Neuronal stem cell (in vitro differentiated cells): ENCODE results near the gene RNF7.
A peak's percentile ranks its signal among the peaks of the same experiment; 100 is the strongest.

ENCODE experiments used
- DNase-seq: peaks from one replicate; pipeline ENCODE4 v3.0.0-alpha.2; 2013; ENCODE audit warnings: low spot score
- H2AFZ ChIP-seq: one replicate; pipeline ENCODE4 v1.6.1; 2013; ENCODE audit warnings: mild to moderate bottlenecking, low read length, inconsistent platforms
- H2AK5ac ChIP-seq: 2 replicates; pipeline ENCODE4 v1.6.1; 2013; ENCODE audit warnings: low read depth, mild to moderate bottlenecking, inconsistent platforms, low read length, moderate library complexity, mixed read lengths
- H2BK120ac ChIP-seq: 2 replicates; pipeline ENCODE4 v1.6.1; 2013; ENCODE audit warnings: low read depth, mild to moderate bottlenecking, inconsistent platforms, low read length, moderate library complexity, mixed read lengths
- H2BK12ac ChIP-seq: one replicate; pipeline ENCODE4 v1.6.1; 2013; ENCODE audit warnings: low read length, inconsistent platforms
- H2BK15ac ChIP-seq: 2 replicates; pipeline ENCODE4 v1.6.1; 2013; ENCODE audit warnings: mild to moderate bottlenecking, low read length, inconsistent platforms, mixed read lengths
- H2BK5ac ChIP-seq: one replicate; pipeline ENCODE4 v1.6.1; 2013; ENCODE audit warnings: inconsistent platforms, mild to moderate bottlenecking, low read length, moderate library complexity
- H3K14ac ChIP-seq: one replicate; pipeline ENCODE4 v1.6.1; 2013; ENCODE audit warnings: low read length, inconsistent platforms
- H3K18ac ChIP-seq: 2 replicates; pipeline ENCODE4 v1.6.1; 2013; ENCODE audit warnings: low read length, inconsistent platforms
- H3K23ac ChIP-seq: 2 replicates; pipeline ENCODE4 v1.6.1; 2013; ENCODE audit warnings: low read depth, mild to moderate bottlenecking, mixed read lengths, low read length, inconsistent platforms; ENCODE audit not compliant: poor library complexity
- H3K27ac ChIP-seq: replicated peaks from 3 replicates; pipeline ENCODE4 v1.5.1; 2013; ENCODE audit warnings: low read length, inconsistent platforms
- H3K27me3 ChIP-seq, 3 experiments: 2 replicates each; pipeline ENCODE4 v1.6.1; 2013; ENCODE audit warnings: low read length in 3 of 3, mild to moderate bottlenecking in 2 of 3, inconsistent platforms in 1 of 3, low read depth in 1 of 3, mixed read lengths in 1 of 3, moderate library complexity in 1 of 3; ENCODE audit not compliant: control insufficient read depth in 3 of 3, insufficient read depth in 3 of 3
- H3K36me3 ChIP-seq, 2 donors: replicated peaks in 1 of 2; 2 replicates each; pipeline ENCODE4 v1.6.1; 2013; ENCODE audit warnings: low read length in 2 of 2; ENCODE audit not compliant: control insufficient read depth in 2 of 2, insufficient read depth in 2 of 2
- H3K4ac ChIP-seq: 2 replicates; pipeline ENCODE4 v1.6.1; 2013; ENCODE audit warnings: inconsistent platforms, mild to moderate bottlenecking, low read length, moderate library complexity
- H3K4me1 ChIP-seq, 2 donors: 1 replicate in 1 of 2; 2 replicates in 1 of 2; pipeline ENCODE4 v1.6.1; 2013; ENCODE audit warnings: low read length in 2 of 2, low read depth in 1 of 2; ENCODE audit not compliant: control insufficient read depth in 2 of 2, insufficient read depth in 1 of 2
- H3K4me2 ChIP-seq: one replicate; pipeline ENCODE4 v1.6.1; 2013; ENCODE audit warnings: mild to moderate bottlenecking, low read length, inconsistent platforms; ENCODE audit not compliant: insufficient read depth, poor library complexity, severe bottlenecking
- H3K4me3 ChIP-seq, 2 donors: 2 replicates each; pipeline ENCODE4 v1.5.1; 2013; ENCODE audit warnings: low read length in 2 of 2, mild to moderate bottlenecking in 2 of 2, inconsistent platforms in 1 of 2, moderate library complexity in 1 of 2
- H3K79me1 ChIP-seq: one replicate; pipeline ENCODE4 v1.6.1; 2013; ENCODE audit warnings: low read depth, mild to moderate bottlenecking, inconsistent platforms, low read length, moderate library complexity
- H3K9ac ChIP-seq: one replicate; pipeline ENCODE4 v1.6.1; 2013; ENCODE audit warnings: mild to moderate bottlenecking, low read depth, low read length, inconsistent platforms; ENCODE audit not compliant: poor library complexity
- H3K9me3 ChIP-seq, 2 donors: replicated peaks in 1 of 2; 2 replicates each; pipeline versions ENCODE3 to v1.6.1; 2013; ENCODE audit warnings: low read length in 2 of 2, mild to moderate bottlenecking in 2 of 2, inconsistent platforms in 1 of 2, low read depth in 1 of 2, mixed read lengths in 1 of 2, moderate library complexity in 1 of 2; ENCODE audit not compliant: control insufficient read depth in 2 of 2, insufficient read depth in 1 of 2
- H4K8ac ChIP-seq: one replicate; pipeline ENCODE4 v1.6.1; 2013; ENCODE audit warnings: low read depth, mild to moderate bottlenecking, inconsistent platforms, low read length, moderate library complexity
- H4K91ac ChIP-seq: one replicate; pipeline ENCODE4 v1.6.1; 2013; ENCODE audit warnings: low read length, low read depth, mild to moderate bottlenecking, inconsistent platforms; ENCODE audit not compliant: poor library complexity
- WGBS, 2 donors: extraction: QIAGEN DNeasy Blood & Tissue Kit; methylation state at CpG; one replicate each; pipeline ENCODE4 v1.1.7; 2013; ENCODE audit warnings: missing lambda C conversion rate in 2 of 2, mixed read lengths in 1 of 2; ENCODE audit not compliant: insufficient read length in 2 of 2, insufficient replicate concordance in 1 of 2; ENCODE audit errors: extremely low coverage in 2 of 2; 5-methylcytosine and 5-hydroxymethylcytosine counted together

Gene RNF7

DNA sequence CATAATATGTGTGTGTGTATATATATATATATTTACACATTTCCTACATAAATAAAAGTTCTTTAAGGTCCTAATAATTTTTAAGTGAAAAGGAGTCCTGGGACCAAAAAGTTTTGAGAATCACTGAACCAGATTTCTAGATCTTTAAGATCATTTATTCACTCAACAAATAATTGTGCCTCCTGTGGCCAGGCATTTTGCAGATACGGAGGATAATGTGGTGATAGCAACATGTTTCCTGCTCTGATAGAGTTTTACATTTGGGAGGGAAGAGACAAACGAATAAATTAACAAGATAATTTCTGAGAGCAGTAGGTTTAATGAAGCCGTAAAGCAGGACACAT is 448 bp upstream of the RNF7 start:
- Histone ChIP-seq H4K91ac (no peak overlapping the region), H2BK15ac (no peak overlapping the region), H3K4ac (no peak overlapping the region), H3K14ac (no peak overlapping the region), H2AFZ (peak overlapping the region; percentile 98), H4K8ac (no peak overlapping the region), H2BK5ac (no peak overlapping the region), H3K79me1 (peaks cover 5% of the 10 kb centered on the region), H3K4me1 (peaks cover 0 to 6% of the 10 kb centered on the region in 2 donors), H3K9me3 (no peaks in the 10 kb centered on the region), H3K27ac (no peak overlapping the region), H2AK5ac (no peak overlapping the region), H3K4me2 (peak overlapping the region; percentile 38), H3K18ac (no peak overlapping the region), H3K23ac (no peak overlapping the region), H2BK12ac (no peak overlapping the region), H2BK120ac (no peak overlapping the region), H3K36me3 (peaks cover 0 to 12% of the 10 kb centered on the region in 2 donors), H3K4me3 (peak overlapping the region in 1 of 2 donors; percentile 99), H3K9ac (no peak overlapping the region), H3K27me3 (peaks cover 0 to 26% (median 0%) of the 10 kb centered on the region in 3 experiments)
- no peak for DNase-seq
- WGBS, 2 donors, result no CpG with 5 or more reads among the region's 3 CpGs

DNA sequence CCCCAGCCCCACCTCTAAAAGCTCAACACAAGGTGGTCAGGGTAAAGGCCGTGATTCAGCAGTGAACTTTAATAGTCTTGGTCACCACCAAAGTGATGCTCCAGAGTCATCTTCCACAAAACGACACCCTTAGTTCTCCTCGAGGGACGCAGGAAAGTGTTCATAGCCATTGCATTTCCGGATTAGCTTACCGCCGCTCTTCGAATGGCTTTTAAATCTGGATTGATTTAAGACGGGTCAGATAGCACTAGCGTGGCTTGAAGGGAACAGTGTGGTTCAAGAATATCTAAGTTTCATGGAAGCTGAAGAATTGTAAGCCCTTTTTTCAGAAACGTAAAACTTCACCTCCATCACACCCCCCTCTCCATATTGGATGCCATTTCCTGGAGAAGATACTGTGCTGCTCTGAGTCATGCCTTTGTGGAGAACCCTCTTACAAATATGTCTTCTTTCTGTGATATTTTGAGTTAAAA is 829 bp downstream of the RNF7 start:
- Histone ChIP-seq H3K4me2 (peak overlapping the region; percentile 45), H3K14ac (no peak overlapping the region), H2AK5ac (no peak overlapping the region), H3K27ac (no peak overlapping the region), H2BK5ac (no peak overlapping the region), H3K23ac (no peak overlapping the region), H3K9ac (peak overlapping the region; percentile 100), H3K4ac (no peak overlapping the region), H3K4me3 (peak overlapping the region; percentile 97 to 99), H3K18ac (no peak overlapping the region), H4K8ac (no peak overlapping the region), H2AFZ (peak overlapping the region; percentile 98), H2BK15ac (no peak overlapping the region), H3K27me3 (peaks cover 0 to 16% (median 0%) of the 10 kb centered on the region in 3 experiments), H2BK12ac (no peak overlapping the region), H3K4me1 (peaks cover 0 to 6% of the 10 kb centered on the region in 2 donors), H2BK120ac (no peak overlapping the region), H3K9me3 (no peaks in the 10 kb centered on the region), H4K91ac (no peak overlapping the region), H3K79me1 (peaks cover 5% of the 10 kb centered on the region), H3K36me3 (peaks cover 0 to 25% of the 10 kb centered on the region in 2 donors)
- no peak for DNase-seq
- WGBS, 2 donors, result no CpG with 5 or more reads among the region's 11 CpGs

DNA sequence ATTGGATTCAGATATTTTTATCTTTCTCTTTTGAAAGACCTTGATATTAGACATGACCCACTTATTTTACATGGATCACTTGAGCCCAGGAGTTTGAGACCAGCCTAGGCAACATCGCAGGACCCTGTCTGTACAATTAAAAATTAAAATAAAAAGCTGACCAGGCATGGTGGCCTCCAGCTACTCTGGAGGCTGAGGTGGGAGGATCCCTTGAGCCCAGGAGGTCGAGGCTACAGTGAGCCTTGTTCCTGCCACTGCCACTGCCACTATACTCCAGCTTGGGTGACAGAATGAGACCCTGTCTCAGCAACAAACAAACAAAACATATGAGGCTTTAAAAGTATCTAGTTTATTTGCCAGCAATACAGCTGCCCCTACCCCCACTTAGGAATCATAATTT is 1.6 kb downstream of the RNF7 start:
- H4K8ac ChIP-seq, result no peak overlapping the region
- H3K9ac ChIP-seq, result no peak overlapping the region
- DNase-seq, result no peak
- H2AFZ ChIP-seq, result no peak overlapping the region
- no peak overlapping the region for H3K4ac ChIP-seq
- H3K27ac ChIP-seq, result no peak overlapping the region
- peak overlapping the region in 1 of 2 donors; percentile 99 for H3K4me3 ChIP-seq
- H3K9me3 ChIP-seq, result no peaks in the 10 kb centered on the region
- no peak overlapping the region for H3K4me2 ChIP-seq
- H3K23ac ChIP-seq, result no peak overlapping the region
- peaks cover 0 to 9% (median 0%) of the 10 kb centered on the region in 3 experiments for H3K27me3 ChIP-seq
- no peak overlapping the region for H4K91ac ChIP-seq
- no peak overlapping the region for H3K14ac ChIP-seq
- H2BK12ac ChIP-seq, result no peak overlapping the region
- H2BK120ac ChIP-seq, result no peak overlapping the region
- no CpG with 5 or more reads among the region's 2 CpGs for WGBS, 2 donors
- no peak overlapping the region for H2AK5ac ChIP-seq
- H3K79me1 ChIP-seq, result peaks cover 5% of the 10 kb centered on the region
- H3K36me3 ChIP-seq, result peaks cover 1 to 33% of the 10 kb centered on the region in 2 donors
- no peak overlapping the region for H2BK5ac ChIP-seq
- no peak overlapping the region for H2BK15ac ChIP-seq
- H3K4me1 ChIP-seq, result peaks cover 0 to 6% of the 10 kb centered on the region in 2 donors
- no peak overlapping the region for H3K18ac ChIP-seq

DNA sequence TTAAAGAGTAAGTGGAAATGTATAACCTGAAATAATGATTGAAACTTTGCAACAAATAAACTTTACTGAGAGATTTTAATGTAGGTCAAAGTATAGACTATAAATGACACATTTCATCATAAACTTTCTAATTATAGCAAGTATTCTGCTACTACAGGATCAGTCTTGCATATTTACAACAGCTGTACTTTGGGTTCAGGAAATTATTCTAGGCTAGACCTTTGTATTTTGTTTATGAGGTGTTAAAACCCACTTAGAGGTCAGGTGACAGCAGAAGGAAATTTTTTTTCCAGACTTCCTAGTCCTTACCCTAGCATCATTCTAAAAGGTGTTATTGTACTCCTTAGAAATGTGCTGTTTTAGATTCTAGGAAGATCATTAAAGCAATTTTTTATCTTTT is 2.3 kb downstream of the RNF7 start:
- no peak overlapping the region for H3K4me3 ChIP-seq
- H3K14ac ChIP-seq, result no peak overlapping the region
- no peak overlapping the region for H2AFZ ChIP-seq
- H3K36me3 ChIP-seq, result peaks cover 1 to 39% of the 10 kb centered on the region in 2 donors
- no peak overlapping the region for H2BK120ac ChIP-seq
- H3K4me1 ChIP-seq, result peaks cover 0 to 6% of the 10 kb centered on the region in 2 donors
- no peak overlapping the region for H3K4ac ChIP-seq
- H2BK15ac ChIP-seq, result no peak overlapping the region
- DNase-seq, result no peak
- peaks cover 5% of the 10 kb centered on the region for H3K79me1 ChIP-seq
- H3K27me3 ChIP-seq, result peaks cover 0 to 7% (median 0%) of the 10 kb centered on the region in 3 experiments
- H3K18ac ChIP-seq, result no peak overlapping the region
- no peak overlapping the region for H2BK12ac ChIP-seq
- no peak overlapping the region for H4K8ac ChIP-seq
- H3K27ac ChIP-seq, result no peak overlapping the region
- no peak overlapping the region for H4K91ac ChIP-seq
- no peak overlapping the region for H2AK5ac ChIP-seq
- H3K9me3 ChIP-seq, result no peaks in the 10 kb centered on the region
- no peak overlapping the region for H3K23ac ChIP-seq
- H2BK5ac ChIP-seq, result no peak overlapping the region
- H3K4me2 ChIP-seq, result no peak overlapping the region
- H3K9ac ChIP-seq, result no peak overlapping the region
